HL-60 (cell line): ENCODE measurements around the gene CLVS2.

Experiments
- DNase-seq, 2 experiments: peaks; one replicate each; pipeline ENCODE4 v3.0.0-alpha.2; 2010 to 2020; ENCODE audit warnings: low read depth in 1 of 2, low spot score in 1 of 2
- H3K27ac ChIP-seq: fragments of 250-450 bp; sonication (Bioruptor Pico); replicated peaks from 2 replicates; pipeline ENCODE4 v1.5.1; 2020; ENCODE audit warnings: mild to moderate bottlenecking, moderate library complexity
- H3K27me3 ChIP-seq: fragments of 250-450 bp; sonication (Bioruptor Pico); 2 replicates; pipeline ENCODE4 v1.5.1; 2021; ENCODE audit warnings: mild to moderate bottlenecking, moderate library complexity; ENCODE audit not compliant: insufficient read depth, poor library complexity, severe bottlenecking
- H3K4me3 ChIP-seq: replicated peaks from 2 replicates; pipeline ENCODE4 v1.5.1; 2011; ENCODE audit warnings: mild to moderate bottlenecking, control low read depth, low read length; ENCODE audit not compliant: insufficient read depth
- GABPA ChIP-seq: IDR thresholded peaks from 2 replicates; pipeline ENCODE4 v1.6.1; 2012; ENCODE audit warnings: low read depth
- POLR2AphosphoS5 ChIP-seq: IDR thresholded peaks from 2 replicates; pipeline ENCODE4 v1.6.1; 2012; ENCODE audit warnings: low read depth
- SPI1 ChIP-seq: IDR thresholded peaks from 2 replicates; pipeline ENCODE4 v1.6.1; 2012; ENCODE audit warnings: low read depth, mild to moderate bottlenecking, borderline replicate concordance
- TF ChIP-seq, protein P1 (sequence below): IDR thresholded peaks from one replicate; pipeline ENCODE4 v1.5.1; 2011; ENCODE audit warnings: low read length, control low read depth, inconsistent platforms; ENCODE audit not compliant: insufficient read depth
- TF ChIP-seq, protein P2 (sequence below): IDR thresholded peaks from 2 replicates; pipeline ENCODE4 v1.6.1; 2012; ENCODE audit warnings: low read depth; ENCODE audit not compliant: insufficient replicate concordance

The CLVS2 gene

GRCh38 chr6:123016431-123017103 is 20.5 kb downstream of the CLVS2 start:
- TF ChIP-seq SPI1 (no peak), POLR2AphosphoS5 (no peak), GABPA (no peak)
- TF ChIP-seq, protein P1, sequence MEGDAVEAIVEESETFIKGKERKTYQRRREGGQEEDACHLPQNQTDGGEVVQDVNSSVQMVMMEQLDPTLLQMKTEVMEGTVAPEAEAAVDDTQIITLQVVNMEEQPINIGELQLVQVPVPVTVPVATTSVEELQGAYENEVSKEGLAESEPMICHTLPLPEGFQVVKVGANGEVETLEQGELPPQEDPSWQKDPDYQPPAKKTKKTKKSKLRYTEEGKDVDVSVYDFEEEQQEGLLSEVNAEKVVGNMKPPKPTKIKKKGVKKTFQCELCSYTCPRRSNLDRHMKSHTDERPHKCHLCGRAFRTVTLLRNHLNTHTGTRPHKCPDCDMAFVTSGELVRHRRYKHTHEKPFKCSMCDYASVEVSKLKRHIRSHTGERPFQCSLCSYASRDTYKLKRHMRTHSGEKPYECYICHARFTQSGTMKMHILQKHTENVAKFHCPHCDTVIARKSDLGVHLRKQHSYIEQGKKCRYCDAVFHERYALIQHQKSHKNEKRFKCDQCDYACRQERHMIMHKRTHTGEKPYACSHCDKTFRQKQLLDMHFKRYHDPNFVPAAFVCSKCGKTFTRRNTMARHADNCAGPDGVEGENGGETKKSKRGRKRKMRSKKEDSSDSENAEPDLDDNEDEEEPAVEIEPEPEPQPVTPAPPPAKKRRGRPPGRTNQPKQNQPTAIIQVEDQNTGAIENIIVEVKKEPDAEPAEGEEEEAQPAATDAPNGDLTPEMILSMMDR = no peak
- TF ChIP-seq, protein P2, sequence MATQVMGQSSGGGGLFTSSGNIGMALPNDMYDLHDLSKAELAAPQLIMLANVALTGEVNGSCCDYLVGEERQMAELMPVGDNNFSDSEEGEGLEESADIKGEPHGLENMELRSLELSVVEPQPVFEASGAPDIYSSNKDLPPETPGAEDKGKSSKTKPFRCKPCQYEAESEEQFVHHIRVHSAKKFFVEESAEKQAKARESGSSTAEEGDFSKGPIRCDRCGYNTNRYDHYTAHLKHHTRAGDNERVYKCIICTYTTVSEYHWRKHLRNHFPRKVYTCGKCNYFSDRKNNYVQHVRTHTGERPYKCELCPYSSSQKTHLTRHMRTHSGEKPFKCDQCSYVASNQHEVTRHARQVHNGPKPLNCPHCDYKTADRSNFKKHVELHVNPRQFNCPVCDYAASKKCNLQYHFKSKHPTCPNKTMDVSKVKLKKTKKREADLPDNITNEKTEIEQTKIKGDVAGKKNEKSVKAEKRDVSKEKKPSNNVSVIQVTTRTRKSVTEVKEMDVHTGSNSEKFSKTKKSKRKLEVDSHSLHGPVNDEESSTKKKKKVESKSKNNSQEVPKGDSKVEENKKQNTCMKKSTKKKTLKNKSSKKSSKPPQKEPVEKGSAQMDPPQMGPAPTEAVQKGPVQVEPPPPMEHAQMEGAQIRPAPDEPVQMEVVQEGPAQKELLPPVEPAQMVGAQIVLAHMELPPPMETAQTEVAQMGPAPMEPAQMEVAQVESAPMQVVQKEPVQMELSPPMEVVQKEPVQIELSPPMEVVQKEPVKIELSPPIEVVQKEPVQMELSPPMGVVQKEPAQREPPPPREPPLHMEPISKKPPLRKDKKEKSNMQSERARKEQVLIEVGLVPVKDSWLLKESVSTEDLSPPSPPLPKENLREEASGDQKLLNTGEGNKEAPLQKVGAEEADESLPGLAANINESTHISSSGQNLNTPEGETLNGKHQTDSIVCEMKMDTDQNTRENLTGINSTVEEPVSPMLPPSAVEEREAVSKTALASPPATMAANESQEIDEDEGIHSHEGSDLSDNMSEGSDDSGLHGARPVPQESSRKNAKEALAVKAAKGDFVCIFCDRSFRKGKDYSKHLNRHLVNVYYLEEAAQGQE = no peak
- H3K27me3 ChIP-seq = no peaks in the 10 kb centered on the region
- no peak overlapping the region for H3K27ac ChIP-seq
- DNase-seq = no peak
- no peak overlapping the region for H3K4me3 ChIP-seq

DNA sequence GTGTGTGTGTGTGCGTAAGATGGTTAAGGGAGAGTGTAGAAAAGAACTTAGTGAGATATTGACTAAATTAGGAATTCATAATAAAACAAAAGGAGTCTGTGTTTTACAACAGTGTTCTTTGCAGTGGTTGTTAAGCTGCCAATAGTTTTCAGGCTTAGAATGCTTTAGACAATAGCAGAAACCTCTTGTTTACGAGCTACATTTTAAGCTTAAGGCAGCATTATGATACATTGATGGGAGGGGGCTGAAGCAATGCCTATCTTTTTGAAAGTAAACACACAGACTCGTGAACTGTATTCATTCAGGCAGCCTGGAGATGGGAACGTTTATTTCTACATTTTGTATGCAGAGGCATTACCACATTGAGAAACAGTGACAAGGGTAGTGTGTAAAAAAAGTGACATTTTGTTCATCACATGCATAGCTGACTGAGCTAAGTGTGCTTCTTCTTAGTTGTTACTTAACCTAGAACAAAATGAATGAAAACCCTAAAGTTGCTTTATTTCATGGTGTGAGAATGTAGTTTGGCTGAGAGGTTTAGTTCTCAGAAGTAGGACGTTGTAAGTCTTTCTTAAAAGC is 21.2 kb downstream of the CLVS2 start:
- TF ChIP-seq SPI1 (no peak), POLR2AphosphoS5 (no peak), GABPA (no peak)
- TF ChIP-seq, protein P1 = no peak
- TF ChIP-seq, protein P2 = no peak
- Histone ChIP-seq H3K4me3 (no peak overlapping the region), H3K27me3 (no peaks in the 10 kb centered on the region), H3K27ac (no peak overlapping the region)
- DNase-seq = no peak

GRCh38 chr6:123022975-123023374 is 26.9 kb downstream of the CLVS2 start:
- TF ChIP-seq GABPA = no peak
- TF ChIP-seq, protein P2 = peak; percentile 92
- TF ChIP-seq POLR2AphosphoS5 = no peak
- TF ChIP-seq, protein P1 = no peak
- no peak for TF ChIP-seq SPI1
- Histone ChIP-seq H3K27ac (no peak overlapping the region), H3K4me3 (no peak overlapping the region), H3K27me3 (no peaks in the 10 kb centered on the region)
- no peak for DNase-seq
